NCI-H460 (cell line): ENCODE results near the gene RHBDD2. TPM values are rescaled to one million over a fixed set of nuclear protein-coding genes. Genes with fewer than 3 reads are reported as not detected.

Experiments
- DNase-seq: peaks from one replicate; pipeline ENCODE4 v3.0.0-alpha.2; 2016; ENCODE audit warnings: low read depth; ENCODE audit errors: extremely low read depth
- total RNA-seq: library from RNA; depleted of rRNA; stranded (reverse); fragments of >200 nt; shearing (Covaris generic); gene quantifications from 2 replicates; pipeline ENCODE4 v1.2.3, GENCODE V29; 2014; rRNA removed

RHBDD2 gene
- total RNA-seq, 1 experiment from 2014 or later: 53.4 TPM

DNA sequence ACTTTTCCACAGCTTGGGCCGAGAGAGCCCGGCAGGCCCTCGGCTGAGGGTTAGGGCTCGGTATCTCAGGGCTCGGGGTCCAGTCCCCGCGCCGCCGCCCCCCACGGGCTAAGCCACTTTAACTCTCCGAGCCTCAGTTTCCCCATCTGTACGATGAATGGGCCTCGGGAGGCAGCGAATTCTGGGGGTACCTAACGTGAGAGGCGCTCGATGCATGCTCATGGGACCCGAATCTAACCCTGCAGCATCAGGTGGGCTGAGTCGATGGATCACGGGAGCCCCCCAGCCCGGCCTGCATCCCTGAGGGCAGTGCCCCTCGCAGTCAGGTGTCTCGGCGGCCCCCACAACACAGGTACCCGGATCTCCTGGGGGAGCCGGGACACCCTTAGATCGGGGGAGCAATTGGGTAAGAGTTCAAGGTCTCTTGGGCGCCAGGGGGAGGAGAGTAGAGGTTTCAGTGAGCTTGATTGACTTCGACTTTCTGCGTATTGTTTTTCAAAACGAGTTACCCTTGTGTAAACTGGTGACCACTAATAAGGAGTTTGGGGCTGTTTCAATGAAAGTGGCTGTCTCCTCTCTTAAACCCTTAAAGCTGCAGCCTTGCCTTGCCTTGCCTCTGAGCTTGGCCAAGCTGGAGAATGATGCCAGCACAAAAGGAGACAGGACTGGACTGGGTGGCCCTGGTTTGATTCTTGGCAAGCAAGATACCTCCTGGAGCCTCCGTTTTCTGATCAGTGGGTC lies 36.8 kb downstream of the RHBDD2 start:
- DNase-seq: no peak

DNA sequence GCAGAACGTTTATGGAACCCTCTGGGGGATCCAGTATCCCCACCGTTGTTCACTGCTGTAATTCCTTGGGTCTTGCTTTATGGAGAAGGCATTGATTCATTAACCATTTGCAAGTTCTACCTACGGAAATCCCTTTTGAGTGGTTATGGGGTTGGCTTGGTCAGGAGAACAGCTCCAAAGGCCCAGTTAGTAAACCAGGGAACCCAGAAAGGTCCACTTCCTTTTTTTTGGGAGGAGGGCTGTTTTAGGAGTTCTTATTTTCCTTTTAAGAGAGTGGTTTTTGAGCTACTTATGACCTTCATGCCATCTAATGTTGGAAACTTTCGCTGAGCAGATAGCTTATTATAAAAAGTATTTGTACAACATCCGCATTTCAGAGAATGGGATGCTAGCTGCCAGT lies 37.4 kb downstream of the RHBDD2 start:
- DNase-seq: no peak

DNA sequence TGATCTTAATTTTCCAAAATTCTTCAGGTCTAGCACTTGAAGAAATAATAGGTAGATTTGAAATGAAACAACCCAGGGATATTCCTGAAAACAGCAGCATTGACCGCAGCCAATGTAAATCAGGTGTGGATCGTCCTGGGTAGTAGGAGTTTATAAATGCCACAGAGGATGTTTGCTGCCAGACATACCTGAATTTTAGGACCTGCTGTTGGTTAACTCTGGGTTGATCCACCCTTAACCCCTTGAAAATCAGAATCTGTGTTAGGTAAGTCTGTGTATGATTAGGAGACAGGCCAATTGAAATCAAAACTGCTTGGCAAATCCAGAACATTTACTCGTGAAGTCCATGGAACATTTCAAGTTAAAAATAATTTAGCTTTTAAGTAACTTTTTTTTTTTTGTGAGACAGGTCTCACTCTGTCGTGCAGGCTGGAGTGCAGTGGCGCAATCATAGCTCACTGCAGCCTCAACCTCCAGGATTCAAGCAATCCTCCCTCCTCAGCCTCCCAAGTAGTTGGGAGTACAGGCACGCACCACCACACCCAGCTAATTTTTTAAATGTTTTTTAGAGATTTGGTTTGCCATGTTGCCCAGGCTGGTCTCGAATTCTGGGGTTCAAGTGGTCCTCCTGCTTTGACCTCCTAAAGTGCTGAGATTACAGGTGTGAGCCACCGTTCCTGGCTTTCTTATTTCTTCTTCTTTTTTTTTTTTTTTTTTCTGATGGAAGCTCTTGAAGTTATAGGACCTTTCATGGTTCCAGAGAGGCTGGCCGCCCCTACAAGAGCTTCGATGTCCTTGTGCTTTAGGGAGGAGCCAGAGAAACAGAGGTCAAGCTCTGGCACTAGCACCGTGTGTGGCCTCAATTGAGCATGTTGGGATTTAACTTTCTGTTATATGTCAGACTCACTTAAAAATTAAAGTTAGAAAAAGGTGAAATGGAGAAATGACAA lies 38.1 kb downstream of the RHBDD2 start:
- no peak for DNase-seq

DNA sequence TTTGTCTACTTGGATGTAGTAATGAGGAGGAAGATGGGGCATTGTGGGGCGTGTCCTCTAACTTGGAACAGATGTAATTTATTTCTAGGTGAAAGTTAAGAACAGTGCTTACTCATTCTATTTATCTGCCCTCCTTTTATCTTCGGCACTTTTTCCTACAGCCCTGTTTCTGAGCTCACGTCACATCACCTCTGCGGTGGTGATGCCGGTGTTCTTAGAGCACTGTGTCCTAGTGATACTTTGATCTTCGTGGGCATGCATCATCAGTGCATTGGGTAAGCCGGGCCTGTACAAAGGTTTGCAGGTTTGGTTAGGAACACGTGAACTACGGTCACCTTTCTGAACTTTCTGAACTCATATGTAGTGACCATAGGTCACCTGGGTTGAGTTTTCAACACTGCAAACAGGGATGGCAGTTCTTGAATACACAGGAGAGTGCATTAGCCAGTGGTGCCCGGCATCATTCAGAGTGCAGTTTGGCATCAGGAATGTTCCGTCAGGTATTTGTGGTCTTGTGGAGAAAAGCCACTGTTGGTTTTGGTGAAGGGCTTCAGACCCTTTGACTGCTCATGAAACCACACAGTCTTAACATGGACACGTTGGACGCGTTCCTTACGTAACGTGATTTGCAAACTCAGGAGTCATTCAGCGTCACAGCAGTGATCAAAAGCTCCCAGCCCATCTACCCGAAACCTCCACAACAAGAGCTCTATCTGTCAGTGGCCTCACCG lies 41.8 kb downstream of the RHBDD2 start:
- no peak for DNase-seq

- no peak for DNase-seq
Measured at GRCh38 chr7:75921479-75921878, 42.6 kb downstream of the RHBDD2 start.

GRCh38 chr7:75922966-75923603 lies 44.3 kb downstream of the RHBDD2 start:
- DNase-seq: no peak

- no peak for DNase-seq
Measured at GRCh38 chr7:75924256-75924655, 45.4 kb downstream of the RHBDD2 start.

GRCh38 chr7:75924889-75925288 lies 46.1 kb downstream of the RHBDD2 start:
- DNase-seq: no peak

- no peak for DNase-seq
Measured at GRCh38 chr7:75925717-75926435, 47.0 kb downstream of the RHBDD2 start.

- no peak for DNase-seq
Measured at GRCh38 chr7:75928568-75928914, 49.7 kb downstream of the RHBDD2 start.

GRCh38 chr7:75931680-75932079 lies 52.8 kb downstream of the RHBDD2 start:
- DNase-seq: no peak

DNA sequence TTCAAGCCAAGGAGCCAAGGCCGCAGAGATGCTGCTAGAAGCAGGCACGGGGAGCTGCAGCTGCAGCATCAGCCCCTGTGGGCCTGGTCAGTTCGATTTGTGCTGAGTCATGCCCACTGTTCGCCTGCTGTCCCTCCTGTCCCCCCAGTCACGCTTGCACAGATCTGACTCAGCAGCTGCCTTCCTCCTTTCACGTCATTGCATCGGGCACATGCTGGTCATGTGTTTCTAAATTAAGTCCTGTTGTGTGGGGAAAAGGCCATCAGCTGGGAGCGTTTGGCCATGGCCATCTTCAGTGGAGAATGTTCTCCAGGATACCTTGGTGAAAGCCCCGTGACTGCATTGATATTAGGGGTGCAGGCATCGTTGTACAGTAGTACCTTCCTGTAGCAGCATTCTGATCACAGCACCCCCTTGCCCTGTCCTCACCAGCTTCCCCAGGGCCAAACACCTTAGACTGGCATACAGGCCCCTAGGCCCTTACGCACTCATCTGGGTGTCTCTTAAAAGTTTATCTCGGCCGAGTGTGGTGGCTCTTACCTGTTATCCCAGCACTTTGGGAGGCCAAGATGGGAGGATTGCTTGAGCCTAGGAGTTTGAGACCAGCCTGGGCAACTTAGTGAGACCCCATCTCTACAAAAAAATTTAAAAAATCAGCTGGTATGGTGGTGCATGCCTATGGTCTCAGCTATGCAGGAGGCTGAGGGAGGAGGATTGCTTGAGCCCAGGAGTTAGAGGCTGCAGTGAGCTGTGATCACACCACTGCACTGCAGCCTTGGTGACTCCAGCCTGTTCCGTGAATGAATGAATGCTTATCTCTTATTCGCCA lies 59.3 kb downstream of the RHBDD2 start:
- DNase-seq: peak; percentile 89

Other genes with a start within 250 kb of the RHBDD2 start
- 8.1 and 8.8 TPM in 2 replicates for gene HIP1, start 140.1 kb upstream of the RHBDD2 start, total RNA-seq
- gene CCL26, start 106.8 kb upstream of the RHBDD2 start, total RNA-seq: 0.27 TPM in 1 of 2 replicates, not detected in the other
- not detected in 2 replicates for gene CCL24, start 65.2 kb upstream of the RHBDD2 start, total RNA-seq
- gene POR, start 36.1 kb downstream of the RHBDD2 start, total RNA-seq: 53.4 and 57.5 TPM in 2 replicates
- gene TMEM120A, start 115.6 kb downstream of the RHBDD2 start, total RNA-seq: 11.5 and 15.3 TPM in 2 replicates
- gene STYXL1, start 169.0 kb downstream of the RHBDD2 start, total RNA-seq: 81.6 and 102 TPM in 2 replicates
- 178 and 184 TPM in 2 replicates for gene MDH2, start 169.1 kb downstream of the RHBDD2 start, total RNA-seq